GM18526 (cell line): ENCODE data around the gene PFKL.

ENCODE experiments used
- POLR2A ChIP-seq: IDR thresholded peaks from 3 replicates; pipeline ENCODE4 v1.6.1; 2011; ENCODE audit not compliant: insufficient read length; ENCODE audit errors: extremely low read depth

PFKL gene

DNA sequence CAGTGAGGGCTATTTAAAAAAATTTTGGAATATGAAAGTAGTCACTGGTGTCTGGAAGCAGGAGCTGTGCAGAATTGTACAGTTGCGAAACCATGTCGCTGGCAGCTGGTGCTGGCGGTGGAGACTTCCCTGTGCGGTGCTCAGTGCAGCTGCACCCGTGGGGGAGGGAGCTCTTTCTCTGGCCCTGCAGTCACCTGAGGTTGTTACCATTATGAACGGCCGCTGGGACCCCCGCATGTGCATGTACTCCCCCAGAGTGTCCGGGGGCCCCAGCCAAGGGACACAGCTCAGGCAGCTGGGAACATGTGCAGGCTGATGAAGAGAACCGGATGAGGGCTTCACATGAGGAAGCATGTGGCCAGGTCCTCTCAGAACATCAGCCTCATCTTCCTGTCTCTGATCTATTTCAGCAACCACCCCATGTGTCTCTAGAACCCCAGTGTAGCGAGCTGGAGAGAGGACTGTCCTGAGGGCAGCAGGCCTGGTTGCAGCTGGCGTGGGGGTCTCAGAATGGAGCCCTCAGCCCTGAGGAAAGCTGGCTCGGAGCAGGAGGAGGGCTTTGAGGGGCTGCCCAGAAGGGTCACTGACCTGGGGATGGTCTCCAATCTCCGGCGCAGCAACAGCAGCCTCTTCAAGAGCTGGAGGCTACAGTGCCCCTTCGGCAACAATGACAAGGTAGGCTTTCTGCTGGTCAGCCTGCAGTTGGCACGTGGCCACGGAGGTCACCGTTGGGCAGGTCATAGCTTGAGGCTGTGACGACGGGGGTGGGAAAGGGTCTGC lies 53.5 kb downstream of the PFKL start, which contains the start of gene TRPM2:
TRPM2 (plus strand) TSS at position 431 of the 780 bp plus-strand sequence; CDS start at position 511, 80 bp downstream.
- no peak for TF ChIP-seq POLR2A

DNA sequence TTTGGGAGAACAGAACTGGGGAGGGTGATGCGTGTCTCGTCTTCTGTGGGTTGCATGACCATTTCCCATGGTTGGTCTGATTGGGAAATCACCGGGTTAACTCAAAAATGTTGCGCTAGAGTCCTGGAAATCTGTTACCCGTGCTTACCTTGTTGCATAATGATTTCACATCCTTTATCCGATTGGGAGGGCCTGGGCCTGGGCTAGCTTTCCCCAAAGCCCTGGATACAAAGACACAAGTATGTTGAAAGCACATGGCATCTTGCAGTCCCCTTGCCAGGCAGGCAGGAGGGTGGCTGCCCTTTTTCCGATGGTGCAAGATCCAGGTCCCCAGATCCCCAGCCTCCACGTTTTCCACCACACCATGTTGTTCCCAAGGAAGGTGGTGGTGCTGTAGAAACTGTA lies 54.1 kb downstream of the PFKL start:
- no peak for TF ChIP-seq POLR2A

DNA sequence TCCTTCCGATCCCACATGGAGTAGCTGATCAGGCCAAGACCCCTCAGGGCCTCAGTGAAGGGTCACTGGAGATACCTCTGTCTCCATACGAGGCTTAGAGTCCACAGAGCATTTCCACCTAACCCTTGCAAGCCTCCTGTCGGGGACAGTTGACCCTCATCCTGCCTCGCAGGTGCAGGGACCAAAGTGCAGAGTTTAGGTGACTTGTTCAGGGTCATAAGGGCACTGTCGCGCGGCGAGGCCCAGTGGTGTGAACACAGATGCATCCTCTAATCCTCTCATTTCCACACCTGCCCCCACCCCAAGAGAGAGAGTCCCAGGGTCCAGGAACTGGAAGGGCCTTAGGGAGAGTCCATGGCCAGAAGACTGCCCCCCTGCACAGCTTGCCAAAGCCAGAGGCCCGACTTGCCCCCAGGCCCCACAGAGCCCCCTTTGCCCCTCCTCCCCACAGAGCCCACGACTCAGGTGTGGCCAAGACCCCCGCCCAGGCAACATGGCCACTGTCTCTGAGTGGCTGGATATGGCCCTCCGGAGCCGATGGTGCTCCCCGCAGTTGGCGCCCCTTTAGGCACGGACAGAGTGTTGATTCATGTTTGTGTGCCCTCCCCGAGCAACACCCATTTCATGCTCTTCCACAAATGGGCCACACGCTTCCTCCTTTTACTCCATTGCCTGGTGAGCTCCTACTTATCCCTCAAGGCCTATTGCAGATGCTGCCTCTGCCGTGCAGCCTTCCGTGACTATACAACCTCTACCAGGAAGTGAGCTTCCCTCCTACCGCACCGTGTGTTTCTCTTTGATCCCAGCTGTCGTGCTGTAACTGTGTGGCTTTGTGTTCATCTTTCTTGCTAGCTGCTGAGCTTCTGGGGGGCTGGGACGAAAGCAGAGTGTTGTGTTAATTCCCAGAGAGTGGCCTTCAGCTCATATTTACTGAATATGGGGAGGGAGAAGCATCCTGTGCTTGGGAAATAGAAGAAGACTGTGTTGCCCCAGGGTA lies 55.2 kb downstream of the PFKL start:
- no peak for TF ChIP-seq POLR2A

DNA sequence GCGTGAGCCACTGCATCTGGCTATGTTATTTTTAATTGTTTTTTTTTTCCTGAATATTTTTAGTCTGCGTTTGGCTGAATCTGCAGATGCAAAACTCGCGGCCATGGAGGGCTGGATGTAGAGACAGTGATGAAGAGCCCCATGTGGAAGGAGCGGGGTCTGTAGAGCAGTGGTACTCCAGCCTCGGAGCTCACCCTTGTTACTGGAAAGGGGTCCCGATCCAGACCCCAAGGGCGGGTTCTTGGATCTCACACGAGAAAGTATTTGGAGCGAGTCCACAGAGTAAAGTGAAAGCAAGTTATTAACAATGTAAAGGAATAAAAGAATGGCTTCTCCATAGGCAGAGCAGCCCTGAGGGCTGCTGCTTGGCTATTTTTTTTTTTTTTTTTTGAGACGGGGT lies 56.3 kb downstream of the PFKL start:
- TF ChIP-seq POLR2A, result no peak

DNA sequence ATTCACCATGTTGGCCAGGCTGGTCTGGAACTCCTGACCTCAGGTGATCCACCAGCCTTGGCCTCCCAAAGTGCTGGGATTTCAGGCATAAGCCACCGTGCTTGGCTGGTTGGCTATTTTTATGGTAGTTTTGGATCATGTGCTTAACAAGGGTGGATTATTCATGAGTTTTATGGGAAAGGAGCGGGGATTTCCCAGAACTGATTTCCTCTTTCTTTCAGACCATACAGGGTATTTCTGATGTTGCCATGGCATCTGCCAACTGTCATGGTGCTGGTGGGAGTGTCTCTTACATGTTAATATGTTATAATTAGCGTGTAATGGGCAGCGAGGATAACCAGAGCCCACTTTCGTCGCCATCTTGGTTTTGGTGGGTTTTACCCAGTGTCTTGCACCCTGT lies 56.8 kb downstream of the PFKL start:
- TF ChIP-seq POLR2A, result no peak

DNA sequence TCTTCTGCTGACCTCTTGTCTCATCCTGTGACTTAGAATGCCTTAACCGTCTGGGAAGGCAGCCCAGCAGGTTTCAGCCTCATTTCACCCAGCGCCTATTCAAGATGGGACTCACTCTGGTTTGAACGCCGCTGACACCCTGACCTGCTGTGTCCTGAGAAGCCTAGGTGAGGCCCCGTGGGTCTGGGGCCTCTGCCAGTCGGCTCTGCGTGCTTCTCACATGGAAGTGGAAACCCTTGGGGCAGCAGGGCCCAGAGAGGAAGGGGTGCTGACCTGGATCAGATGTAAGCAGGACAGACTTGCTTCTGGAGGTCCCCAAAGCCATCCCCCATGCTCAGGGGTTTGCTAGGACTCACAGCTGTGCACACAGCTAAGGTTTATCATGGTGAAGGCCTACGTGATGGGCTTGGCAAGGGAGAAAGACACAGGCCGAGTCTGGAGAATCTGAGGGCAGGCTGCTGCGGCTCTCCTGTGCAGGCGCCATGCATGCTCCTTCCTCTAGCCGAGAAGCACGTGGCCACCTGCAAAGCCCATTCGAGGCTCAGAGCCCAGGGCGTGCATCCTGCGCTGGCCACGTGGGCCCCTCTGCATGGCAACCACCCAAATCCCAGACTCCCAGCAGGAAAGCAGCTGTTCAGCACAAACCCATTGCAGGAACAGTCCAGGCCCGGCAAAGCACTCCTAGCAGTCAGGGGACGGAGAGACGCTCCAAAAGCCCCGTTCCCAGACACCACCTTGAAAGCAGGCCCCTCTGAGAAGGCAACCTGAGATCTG lies 57.4 kb downstream of the PFKL start:
- no peak for TF ChIP-seq POLR2A

DNA sequence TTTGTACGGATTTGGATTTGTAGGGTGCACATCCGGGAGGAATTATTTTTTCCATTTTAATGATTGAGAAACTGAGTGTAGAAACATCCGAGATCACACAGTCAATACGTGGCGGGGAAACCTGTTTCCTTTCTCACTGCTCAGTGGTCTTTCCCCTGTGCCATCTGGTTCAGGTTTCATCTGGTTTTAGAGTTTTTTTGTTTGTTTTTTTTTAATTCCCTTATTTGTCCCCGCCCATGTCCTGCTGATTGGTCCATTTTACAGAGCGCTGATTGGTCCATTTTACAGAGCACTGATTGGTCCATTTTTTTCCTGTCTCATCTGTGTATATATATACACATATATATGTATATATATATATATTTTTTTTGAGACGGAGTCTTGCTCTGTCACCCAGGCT lies 59.5 kb downstream of the PFKL start:
- TF ChIP-seq POLR2A, result no peak

DNA sequence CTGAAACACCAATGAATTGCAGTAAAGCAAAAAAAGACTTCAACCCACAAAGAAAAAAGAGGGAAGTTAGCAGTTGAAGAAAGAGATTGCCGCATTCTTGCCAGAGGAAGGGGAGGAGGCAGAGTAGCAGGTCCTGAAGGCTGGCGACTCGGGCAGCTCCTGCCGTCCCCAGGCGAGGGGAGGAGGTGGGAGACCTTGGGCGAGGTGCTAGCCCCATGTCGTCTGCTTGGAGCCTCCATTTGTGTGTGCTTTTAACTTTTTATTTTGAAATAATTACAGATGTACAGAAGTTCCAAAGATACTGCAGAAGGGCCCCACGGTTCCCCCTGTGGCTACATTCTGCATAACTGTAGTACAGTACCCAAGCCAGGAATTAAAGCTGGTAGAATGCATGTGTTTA lies 60.3 kb downstream of the PFKL start:
- no peak for TF ChIP-seq POLR2A

DNA sequence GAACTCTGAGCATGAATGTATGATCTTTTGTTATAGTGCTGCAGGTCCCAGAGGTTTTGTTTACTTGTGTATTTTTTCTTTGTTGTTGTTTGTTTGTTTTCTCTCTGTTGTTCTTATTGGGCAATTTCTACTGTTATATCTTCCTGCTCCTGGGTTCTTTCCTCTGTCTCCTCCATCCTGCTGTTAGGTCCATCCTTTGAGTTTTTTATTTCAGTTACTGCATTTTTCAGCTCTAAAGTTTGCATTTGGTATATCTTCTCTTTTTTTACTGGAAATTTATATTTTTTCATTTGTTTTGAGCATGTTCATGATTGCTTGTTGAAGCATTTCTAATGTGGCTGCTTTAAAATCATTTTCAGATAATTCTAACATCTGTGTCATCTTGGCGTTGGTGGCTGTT lies 63.4 kb downstream of the PFKL start:
- TF ChIP-seq POLR2A, result no peak

DNA sequence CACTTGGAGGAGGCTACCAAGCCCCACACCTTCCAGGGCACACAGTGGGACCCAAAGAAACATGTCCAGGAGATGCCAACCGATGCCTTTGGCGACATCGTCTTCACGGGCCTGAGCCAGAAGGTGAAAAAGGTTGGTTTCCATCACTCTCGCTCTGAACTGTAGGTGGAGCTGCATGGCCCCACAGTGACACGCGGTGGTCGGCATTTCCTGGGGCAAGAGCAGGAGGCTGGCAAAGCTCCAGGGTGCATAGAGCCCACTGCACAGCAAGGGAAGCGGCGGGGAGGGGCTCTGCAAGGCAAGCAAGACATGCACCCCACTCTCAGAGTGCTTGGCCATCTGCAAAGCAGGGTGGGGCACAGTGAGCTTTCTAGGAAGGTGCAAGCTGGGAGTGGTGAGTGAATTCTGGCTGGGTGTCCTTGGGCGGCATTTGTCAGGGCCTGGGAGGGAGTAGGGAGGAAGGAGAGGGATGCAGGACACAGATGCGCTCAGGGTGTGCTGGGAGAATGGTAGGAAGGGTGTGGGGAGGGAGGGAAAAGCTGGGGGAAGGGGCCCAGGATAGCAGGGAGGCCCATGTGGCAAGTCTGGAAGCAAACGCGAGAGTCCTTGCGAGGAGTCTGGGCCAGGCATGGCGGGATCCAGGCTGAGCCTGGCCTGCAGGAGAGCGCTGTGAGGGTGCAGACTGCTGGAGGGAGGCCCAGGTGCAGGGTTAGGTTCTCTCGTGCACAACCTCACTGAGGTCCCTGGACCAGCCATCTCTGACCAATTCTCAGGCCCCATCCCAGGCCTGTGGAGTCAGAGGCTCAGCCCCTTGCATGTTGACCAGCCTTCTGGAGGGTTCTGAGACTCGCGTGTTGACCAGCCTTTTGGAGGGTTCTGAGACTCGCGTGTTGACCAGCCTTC lies 64.5 kb downstream of the PFKL start:
- TF ChIP-seq POLR2A, result no peak

DNA sequence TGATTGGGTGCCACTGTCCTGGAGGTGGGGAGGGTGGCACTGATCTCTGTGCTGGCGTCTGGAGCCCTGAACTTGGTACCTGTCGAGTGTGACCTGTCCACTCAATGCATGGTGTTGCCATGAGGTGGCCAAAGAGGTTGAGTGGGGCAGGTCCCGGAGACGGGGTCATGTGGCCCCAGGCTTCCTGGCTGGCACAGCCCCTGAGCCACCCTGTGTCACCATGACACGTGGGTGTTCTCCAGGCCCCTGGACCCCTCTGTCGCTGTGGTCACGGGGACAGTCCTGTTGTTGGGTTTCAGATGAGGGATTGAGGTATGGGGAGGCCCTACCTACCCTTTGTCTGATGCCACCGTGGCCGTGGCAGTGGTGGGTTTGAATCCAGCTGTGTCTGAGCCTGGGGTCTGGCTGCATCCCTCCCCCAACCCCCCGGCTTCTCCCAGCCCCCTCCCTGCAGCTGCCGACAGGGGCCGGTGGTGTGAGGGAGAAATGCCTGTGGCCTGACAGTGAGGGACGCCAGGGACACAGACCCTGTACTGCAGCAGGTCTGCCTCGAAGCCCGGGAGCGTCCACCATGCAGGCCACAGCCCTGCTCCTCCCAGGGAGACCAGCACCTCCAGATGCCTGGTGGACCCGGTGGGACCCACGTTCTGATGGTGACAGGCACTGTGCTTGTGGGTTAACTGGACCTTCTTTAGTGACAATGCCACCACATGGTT lies 65.6 kb downstream of the PFKL start:
- TF ChIP-seq POLR2A, result no peak

DNA sequence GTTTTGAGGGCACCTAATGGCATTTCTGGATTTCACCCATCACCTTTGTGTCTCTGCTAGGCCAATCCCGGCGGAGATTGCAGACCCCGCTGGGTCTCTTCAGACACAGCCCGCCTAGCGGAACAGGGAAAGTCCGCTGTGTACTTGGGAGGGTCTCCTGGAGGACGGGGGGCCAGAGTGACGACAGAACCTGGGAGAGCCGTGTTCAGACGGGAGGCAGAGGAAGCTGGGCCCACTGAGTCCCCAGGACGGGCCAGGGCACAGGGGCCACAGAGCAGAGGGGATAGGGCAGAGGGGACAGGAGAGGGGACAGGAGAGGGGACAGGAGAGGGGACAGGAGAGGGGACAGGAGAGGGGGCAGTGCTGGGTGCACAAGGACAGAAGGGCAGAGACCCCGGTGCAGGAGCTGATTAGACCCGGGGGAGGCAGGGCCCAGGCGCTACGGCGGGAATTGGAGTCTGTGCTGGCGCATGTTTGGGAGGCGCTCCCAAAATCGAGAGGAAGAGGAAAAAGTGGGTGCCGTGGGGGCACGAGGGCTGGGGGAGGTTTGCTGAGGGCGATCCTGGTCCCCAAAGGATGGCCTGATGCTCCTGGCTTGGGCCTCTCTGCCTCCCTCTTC lies 66.2 kb downstream of the PFKL start:
- no peak for TF ChIP-seq POLR2A

DNA sequence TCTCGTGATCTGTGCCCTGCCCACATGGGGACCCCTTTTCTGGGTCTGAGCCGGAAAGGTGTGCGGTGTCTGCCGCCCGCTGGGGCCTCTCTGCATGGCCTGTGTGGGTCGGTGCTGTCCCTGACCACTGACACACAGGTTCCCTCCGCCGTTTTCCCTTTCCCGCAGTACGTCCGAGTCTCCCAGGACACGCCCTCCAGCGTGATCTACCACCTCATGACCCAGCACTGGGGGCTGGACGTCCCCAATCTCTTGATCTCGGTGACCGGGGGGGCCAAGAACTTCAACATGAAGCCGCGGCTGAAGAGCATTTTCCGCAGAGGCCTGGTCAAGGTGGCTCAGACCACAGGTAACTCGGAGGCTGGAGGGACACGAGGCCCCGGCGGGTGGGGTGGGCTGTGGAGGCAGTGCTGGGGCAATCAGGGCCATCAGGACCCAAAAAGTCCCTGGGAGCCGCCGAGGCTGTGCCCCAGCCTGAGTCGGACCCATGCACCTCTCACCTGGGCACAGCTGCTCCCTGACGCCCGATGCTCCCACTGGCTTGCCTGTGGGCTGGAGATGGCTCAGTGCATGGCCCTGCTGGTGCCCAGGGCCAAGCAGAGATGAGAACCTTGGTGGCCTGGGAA lies 66.8 kb downstream of the PFKL start:
- TF ChIP-seq POLR2A, result no peak
